ENCODE results near the gene NBAS.
"Not testable (repeated sequence)": the region's sequence is repeated elsewhere in the genome, so short reads cannot be mapped to it uniquely, and the experiment has no call there.

The NBAS gene

DNA sequence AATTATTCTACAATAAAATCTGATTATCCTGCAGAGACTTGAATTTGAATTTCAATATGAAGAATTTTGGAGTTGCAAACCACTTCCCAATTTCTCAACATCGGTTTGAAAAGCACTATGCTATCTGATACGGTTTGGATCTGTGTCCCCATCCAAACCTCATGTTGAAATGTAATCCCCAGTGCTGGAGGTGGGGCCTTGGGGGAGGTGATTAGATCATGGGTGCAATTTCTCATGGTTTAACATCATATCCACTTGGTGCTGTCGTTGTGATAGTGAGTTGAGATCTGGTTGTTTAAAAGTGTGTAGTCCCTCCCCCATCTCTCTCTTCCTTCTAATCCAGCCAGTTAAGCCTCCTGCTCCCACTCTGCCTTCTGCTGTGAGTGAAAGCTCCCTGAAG, 205.7 kb downstream of the NBAS start:
- peak; percentile 12 for DNase-seq

- DNase-seq, result no peak
Observed at GRCh38 chr2:15354596-15355366, 206.4 kb downstream of the NBAS start.

DNA sequence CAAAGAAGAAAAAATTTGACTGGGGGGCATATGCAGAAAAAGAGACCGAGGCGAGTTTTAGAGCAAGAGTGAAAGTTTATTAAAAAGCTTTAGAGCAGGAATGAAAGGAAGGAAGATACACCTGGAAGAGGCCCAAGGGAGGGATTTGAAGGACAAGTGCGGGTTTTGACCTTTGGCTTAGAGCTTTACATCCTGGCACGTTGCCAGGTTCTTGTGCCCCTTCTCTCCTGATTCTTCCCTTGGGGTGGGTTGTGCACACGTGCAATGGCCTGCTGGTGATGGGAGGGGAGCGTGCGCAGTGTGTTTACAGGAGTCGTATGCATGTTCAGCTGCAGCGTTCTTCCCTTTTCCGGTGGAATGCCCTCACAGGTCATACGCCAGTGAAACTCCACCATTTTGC, 208.8 kb downstream of the NBAS start:
- DNase-seq, result no peak

DNA sequence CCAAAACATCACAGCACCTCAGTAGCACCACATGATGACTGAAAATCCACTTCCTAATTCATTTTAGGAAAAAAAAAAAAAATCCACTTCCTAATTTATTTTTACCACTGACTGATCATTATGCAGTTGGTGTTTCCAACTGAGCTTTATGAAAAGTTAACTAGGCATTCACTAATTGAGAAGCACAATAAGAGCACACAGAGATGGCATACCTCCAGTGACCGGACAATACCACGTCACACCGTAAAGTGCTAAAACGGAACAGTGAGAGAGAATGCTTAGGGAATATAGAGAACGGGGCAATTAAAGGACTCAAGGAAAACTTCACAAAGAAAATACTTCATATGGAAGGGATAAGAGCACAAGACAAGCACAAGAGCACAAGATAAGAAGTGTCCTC, 212.5 kb downstream of the NBAS start:
- DNase-seq, result no peak

GRCh38 chr2:15348045-15348444, 213.1 kb downstream of the NBAS start:
- no peak for DNase-seq

DNA sequence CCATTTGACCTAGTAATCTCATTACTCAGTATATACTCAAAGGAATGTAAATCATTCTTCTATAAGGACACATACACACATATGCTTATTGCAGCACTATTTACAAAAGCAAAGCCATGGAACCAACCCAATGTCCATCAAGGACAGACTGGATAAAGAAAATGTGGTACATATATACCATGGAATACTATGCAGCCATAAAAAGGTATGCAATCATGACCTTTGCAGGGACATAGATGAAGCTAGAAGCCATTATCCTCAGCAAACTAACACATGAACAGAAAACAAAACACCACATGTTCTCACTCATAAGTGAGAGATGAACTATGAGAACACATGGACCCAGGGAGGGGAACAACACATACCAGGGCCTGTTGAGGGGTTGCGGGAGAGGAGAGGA, 214.5 kb downstream of the NBAS start:
- DNase-seq, result no peak

GRCh38 chr2:15337996-15338666, 223.0 kb downstream of the NBAS start:
- DNase-seq, result no peak

GRCh38 chr2:15334644-15335326, 226.3 kb downstream of the NBAS start:
- no peak for DNase-seq

GRCh38 chr2:15331787-15332186, 229.3 kb downstream of the NBAS start:
- no peak for DNase-seq

- no peak for DNase-seq
Observed at GRCh38 chr2:15325296-15325695, 235.8 kb downstream of the NBAS start.

- DNase-seq, result no peak
Observed at GRCh38 chr2:15323227-15323626, 237.9 kb downstream of the NBAS start.

DNA sequence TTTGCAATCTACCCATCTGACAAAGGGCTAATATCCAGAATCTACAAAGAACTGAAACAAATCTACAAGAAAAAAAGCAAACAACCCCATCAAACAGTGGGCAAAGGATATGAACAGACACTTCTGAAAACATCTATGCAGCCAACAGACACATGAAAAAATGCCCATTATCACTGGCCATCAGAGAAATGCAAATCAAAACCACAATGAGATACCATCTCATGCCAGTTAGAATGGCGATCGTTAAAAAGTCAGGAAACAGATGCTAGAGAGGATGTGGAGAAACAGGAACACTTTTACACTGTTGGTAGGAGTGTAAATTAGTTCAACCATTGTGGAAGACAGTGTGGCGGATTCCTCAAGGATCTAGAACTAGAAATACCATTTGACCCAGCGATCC, 239.7 kb downstream of the NBAS start:
- not testable (repeated sequence) for DNase-seq

DNA sequence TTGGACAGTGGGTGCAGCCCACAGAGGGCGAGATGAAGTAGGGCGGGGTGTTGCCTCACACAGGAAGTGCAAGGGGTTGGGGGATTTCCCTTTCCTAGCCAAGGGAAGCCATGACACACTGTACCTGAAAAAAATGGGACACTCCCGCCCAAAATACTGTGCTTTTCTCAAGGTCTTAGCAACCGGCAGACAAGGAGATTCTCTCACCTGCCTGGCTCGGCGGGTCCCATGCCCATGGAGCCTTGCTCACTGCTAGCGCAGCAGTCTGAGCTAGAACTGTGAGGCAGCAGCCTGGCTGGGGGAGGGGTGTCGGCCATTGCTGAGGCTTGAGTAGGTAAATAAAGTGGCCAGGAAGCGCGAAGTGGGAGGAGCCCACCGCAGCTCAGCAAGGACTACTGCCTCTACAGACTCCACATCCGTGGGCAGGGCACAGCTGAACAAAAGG, 244.7 kb downstream of the NBAS start:
- DNase-seq, result no peak

- no peak for DNase-seq
Observed at GRCh38 chr2:15315411-15315810, 245.7 kb downstream of the NBAS start.

DNA sequence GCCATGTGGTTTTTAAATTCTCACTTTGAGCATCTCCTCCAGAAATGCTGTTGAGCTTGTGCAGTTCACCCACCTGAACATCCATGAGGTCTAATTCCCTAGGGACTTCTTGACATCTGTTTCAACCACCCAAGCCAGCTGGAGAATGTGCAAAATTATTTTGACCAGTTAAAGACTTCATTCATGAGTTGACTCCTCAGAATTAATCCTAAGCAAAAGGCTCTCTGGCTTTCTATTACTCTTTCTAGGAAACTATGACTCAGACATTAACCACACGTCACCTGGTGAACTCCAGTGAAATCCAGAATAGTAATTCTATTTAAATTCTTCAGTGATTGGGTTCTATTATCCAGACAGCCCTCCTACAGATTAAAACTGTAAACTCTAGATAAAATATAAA, 247.5 kb downstream of the NBAS start:
- no peak for DNase-seq

GRCh38 chr2:15311926-15312325, 249.2 kb downstream of the NBAS start:
- no peak for DNase-seq

DNA sequence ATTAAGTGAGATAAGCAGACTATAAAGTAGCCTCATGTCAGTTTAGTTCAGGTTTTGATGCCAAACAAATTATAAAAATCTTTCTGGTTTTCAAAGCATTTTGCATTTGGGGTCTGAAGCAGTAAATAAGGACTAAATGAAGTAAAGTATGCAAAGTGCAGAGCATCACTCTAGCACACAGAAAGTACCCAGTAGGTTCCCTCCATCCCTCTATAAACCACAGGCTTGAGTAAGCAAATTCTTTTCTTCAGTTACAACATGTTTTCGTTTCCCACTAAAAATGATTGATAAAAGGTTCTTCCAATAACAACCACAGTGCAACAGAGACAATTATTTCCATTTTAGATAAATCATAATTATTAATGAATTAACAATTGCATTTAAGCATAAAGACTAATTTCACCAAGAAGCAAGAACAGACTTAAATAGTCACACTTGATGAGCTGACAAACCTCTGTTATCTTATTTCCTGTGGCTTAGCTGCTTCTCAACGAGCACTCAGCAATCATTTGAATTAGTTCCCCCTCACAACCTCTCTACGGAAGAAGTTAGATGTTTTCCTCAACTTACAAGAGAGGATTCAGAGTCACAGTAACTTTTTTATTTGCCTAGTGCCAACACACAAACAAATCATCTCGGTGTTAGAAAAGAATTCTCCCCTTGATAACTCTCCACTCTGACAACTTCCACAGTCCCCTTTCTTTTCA, 249.8 kb downstream of the NBAS start:
- peak; percentile 10 for DNase-seq

DNA sequence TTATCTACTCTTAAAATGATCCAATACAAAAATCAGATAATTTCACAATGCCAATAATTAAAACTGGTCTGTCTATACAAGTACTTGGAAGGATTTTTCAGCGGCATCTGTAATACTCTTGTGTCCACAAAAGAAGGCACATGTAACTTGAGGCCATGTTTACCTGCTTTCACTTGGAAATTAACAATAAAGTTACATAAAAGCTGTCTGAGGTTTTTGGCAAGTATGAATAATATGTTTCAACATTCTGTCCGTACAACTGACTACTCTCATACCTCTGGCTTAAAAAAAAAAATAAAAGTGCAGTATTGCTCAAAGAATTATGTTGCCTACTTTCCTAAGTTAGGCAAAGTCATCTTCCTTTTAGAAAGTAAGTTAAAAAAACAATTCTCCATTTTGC, 253.6 kb downstream of the NBAS start:
- DNase-seq, result no peak

DNA sequence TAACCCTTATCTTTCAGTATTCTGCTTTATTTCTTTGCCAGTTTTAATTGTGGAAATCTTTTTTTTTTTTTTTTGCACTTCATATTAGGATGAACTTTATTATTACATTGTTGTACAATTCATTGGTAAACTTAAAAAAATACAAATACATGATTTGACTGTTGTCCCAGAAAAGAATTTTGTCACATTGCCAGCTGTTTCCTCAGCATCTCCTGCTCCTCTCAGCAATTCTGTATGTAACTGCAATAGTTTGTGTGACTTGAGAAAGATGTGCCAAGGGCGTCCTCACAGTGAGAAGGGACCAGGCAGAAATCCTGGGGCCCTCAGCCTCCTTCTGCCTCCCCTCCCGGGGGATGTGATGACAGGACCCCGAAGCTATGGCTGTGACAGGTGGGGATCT, 254.4 kb downstream of the NBAS start:
- DNase-seq, result no peak

DNA sequence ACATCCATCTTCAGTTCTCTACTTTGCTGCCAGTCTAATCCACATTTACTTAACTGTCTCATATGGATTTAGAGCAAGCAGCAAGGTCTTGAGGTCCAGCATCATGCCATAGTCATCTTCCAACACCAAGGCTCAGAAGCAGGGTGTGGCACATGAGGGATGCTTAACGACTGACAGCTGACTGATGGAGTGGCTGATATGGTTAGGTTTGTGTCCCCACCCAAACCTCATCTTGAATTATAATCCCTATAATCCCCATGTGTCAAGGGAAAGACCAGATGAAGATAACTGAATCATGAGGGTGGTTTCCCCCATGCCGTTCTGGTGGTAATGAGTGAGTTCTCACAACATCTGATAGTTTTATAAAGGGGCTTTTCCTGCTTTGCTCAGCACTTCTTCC, 257.3 kb downstream of the NBAS start:
- DNase-seq, result peak; percentile 23

GRCh38 chr2:15302154-15302553, 259.0 kb downstream of the NBAS start:
- no peak for DNase-seq

DNA sequence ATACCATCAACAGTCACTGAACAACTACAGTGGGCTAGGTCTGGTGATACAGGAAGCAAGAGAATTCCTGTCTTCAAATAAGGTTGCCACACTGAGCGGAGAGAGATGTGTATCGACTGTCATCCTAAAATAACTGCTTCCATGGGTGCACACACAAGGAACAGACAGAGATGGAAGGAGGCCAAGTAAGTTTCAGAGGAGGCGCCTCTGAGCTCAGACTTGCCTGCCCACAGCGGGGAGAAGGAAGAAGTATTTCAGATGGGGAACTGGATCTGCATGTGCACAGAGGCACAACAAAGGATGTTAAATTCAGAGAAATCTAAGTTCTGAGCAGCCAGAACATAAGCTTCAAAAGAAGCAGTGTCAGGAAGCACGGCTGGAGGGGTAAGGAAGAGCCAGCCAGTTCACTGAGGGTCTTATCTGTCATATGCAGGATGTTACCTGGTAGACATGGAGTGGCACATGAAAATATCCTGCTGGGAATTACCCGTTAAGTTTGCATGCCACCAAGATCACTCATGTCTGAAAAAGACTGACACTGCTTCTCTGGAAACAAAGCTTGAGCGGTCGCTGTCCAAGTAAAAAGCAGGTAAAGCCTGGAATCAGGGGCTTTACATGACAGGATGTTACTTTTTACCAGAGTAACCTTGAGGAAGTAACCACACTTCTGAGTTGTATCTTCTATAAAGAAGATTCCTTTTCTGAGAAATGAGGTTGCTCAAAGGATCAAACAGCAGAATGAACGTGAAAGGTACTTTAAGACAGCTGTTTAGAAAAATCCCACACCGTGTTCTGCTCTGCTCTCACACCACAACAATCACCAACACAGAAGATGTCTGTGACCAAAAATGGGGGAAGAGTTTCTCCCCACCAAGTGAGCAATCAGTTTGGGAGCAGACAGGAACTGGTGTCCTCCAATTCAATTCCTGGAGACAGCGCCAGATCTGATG, 260.2 kb downstream of the NBAS start:
- DNase-seq, result peak; percentile 45
